ENCODE measurements around the gene TATDN2.
"Not testable (repeated sequence)": the region's sequence is repeated elsewhere in the genome, so short reads cannot be mapped to it uniquely, and the experiment has no call there.

Gene TATDN2

GRCh38 chr3:10272476-10272875 is 24.2 kb downstream of the TATDN2 start:
- not testable (repeated sequence) for DNase-seq

GRCh38 chr3:10272977-10273376 is 24.7 kb downstream of the TATDN2 start:
- no peak for DNase-seq

- no peak for DNase-seq
These were observed 25.5 kb downstream of the TATDN2 start for GRCh38 chr3:10273702-10274305.

GRCh38 chr3:10274601-10275000 is 26.3 kb downstream of the TATDN2 start:
- DNase-seq = no peak

GRCh38 chr3:10277115-10277625 is 28.9 kb downstream of the TATDN2 start:
- DNase-seq = no peak

- DNase-seq = no peak
These were observed 30.2 kb downstream of the TATDN2 start for GRCh38 chr3:10278501-10278900.

- DNase-seq = no peak
These were observed 31.3 kb downstream of the TATDN2 start for GRCh38 chr3:10279384-10280176.

GRCh38 chr3:10280177-10280529 is 31.9 kb downstream of the TATDN2 start:
- no peak for DNase-seq

- DNase-seq = no peak
These were observed 32.3 kb downstream of the TATDN2 start for GRCh38 chr3:10280571-10280970.

GRCh38 chr3:10281951-10282350 is 33.7 kb downstream of the TATDN2 start:
- no peak for DNase-seq

GRCh38 chr3:10283638-10284037 is 35.4 kb downstream of the TATDN2 start:
- DNase-seq = no peak

- no peak for DNase-seq
These were observed 36.2 kb downstream of the TATDN2 start for GRCh38 chr3:10284496-10284895.

GRCh38 chr3:10285272-10286132 is 37.2 kb downstream of the TATDN2 start:
- DNase-seq = no peak

GRCh38 chr3:10286133-10286524 is 37.9 kb downstream of the TATDN2 start:
- no peak for DNase-seq

- no peak for DNase-seq
These were observed 38.5 kb downstream of the TATDN2 start for GRCh38 chr3:10286596-10287295.

- no peak for DNase-seq
These were observed 39.8 kb downstream of the TATDN2 start for GRCh38 chr3:10287936-10288574.

GRCh38 chr3:10288575-10288960 is 40.3 kb downstream of the TATDN2 start:
- DNase-seq = no peak

GRCh38 chr3:10289077-10289476 is 40.8 kb downstream of the TATDN2 start:
- DNase-seq = no peak

GRCh38 chr3:10289787-10290355 is 41.6 kb downstream of the TATDN2 start:
- DNase-seq = no peak

GRCh38 chr3:10290481-10291176 is 42.4 kb downstream of the TATDN2 start:
- DNase-seq = no peak

- no peak for DNase-seq
These were observed 43.4 kb downstream of the TATDN2 start for GRCh38 chr3:10291641-10292040.
